ENCODE measurements around the gene OPHN1. TPM values are rescaled to one million over a fixed set of nuclear protein-coding genes. Genes with fewer than 3 reads are reported as not detected.

OPHN1 gene
- total RNA-seq, 4 donors from 2014 or later, result 4.6 to 27.7 (median 10.8) TPM

GRCh38 chrX:68018248-68019203 lies 414.8 kb downstream of the OPHN1 start:
- H3K27ac ChIP-seq, result no peak overlapping the region
- no peaks in the 10 kb centered on the region for H3K27me3 ChIP-seq
- intact Hi-C loops (cut with DNase I; ENCODE audit: low total_unique reads), result no loop called here
- TF ChIP-seq POLR2A (IDR thresholded peaks at IDR 0.05) (no peak), CTCF (IDR thresholded peaks at IDR 0.05) (no peak)
- no peak for DNase-seq
- no peak overlapping the region for H3K4me3 ChIP-seq
- no peaks in the 10 kb centered on the region for H3K36me3 ChIP-seq
- H3K4me1 ChIP-seq, result no peaks in the 10 kb centered on the region
- H3K9me3 ChIP-seq, result no peaks in the 10 kb centered on the region

GRCh38 chrX:67998540-67998939 lies 434.8 kb downstream of the OPHN1 start:
- no peaks in the 10 kb centered on the region for H3K36me3 ChIP-seq
- intact Hi-C loops (cut with DNase I; ENCODE audit: low total_unique reads), result no loop called here
- TF ChIP-seq POLR2A (IDR thresholded peaks at IDR 0.05) (no peak), CTCF (IDR thresholded peaks at IDR 0.05) (no peak)
- no peak overlapping the region for H3K27ac ChIP-seq
- no peak overlapping the region for H3K4me3 ChIP-seq
- H3K27me3 ChIP-seq, result no peaks in the 10 kb centered on the region
- no peaks in the 10 kb centered on the region for H3K4me1 ChIP-seq
- H3K9me3 ChIP-seq, result no peaks in the 10 kb centered on the region
- DNase-seq, result no peak

Small RNA genes lying within 50 kb of the gene (small RNA-seq; reads per million reads assigned to genes)
- gene RF00019 (not detected), gene RNU6-1225P (not detected)

Other genes starting within 250 kb of the OPHN1 start
- gene YIPF6, start 65.6 kb upstream of the OPHN1 start, total RNA-seq, result 10 to 100 TPM in 3 of 4 donors, 1 to 10 TPM in 1; 9.0 to 53.5 (median 34.6) TPM
- gene STARD8, start 214.2 kb upstream of the OPHN1 start, total RNA-seq, result 10 to 100 TPM; 10.9 to 25.4 (median 17.2) TPM